Embryonic facial prominence (tissue), 1 donor: ENCODE measurements around the gene KCTD15.

Source experiments
- DNase-seq: peaks from one replicate; pipeline ENCODE4 v3.0.0-alpha.2; 2016; ENCODE audit errors: extremely low spot score

KCTD15 gene

GRCh38 chr19:33796164-33796875 lies at the start of gene KCTD15:
Gene KCTD15, plus strand, starts transcription at chr19:33796870. Its CDS starts 3,585 bp downstream, at chr19:33800455.
- peak; percentile 60 for DNase-seq

- no peak for DNase-seq
These were observed 49.4 kb upstream of the KCTD15 start for GRCh38 chr19:33747273-33747672.

- no peak for DNase-seq
These were observed 48.4 kb upstream of the KCTD15 start for GRCh38 chr19:33748231-33748630.

- no peak for DNase-seq
These were observed 47.7 kb upstream of the KCTD15 start for GRCh38 chr19:33749016-33749415.

GRCh38 chr19:33749619-33750175 lies 47.0 kb upstream of the KCTD15 start:
- DNase-seq = no peak

- no peak for DNase-seq
These were observed 45.9 kb upstream of the KCTD15 start for GRCh38 chr19:33750587-33751435.

GRCh38 chr19:33751436-33751770 lies 45.3 kb upstream of the KCTD15 start:
- no peak for DNase-seq

- DNase-seq = no peak
These were observed 44.5 kb upstream of the KCTD15 start for GRCh38 chr19:33752018-33752800.

- DNase-seq = no peak
These were observed 43.7 kb upstream of the KCTD15 start for GRCh38 chr19:33752945-33753344.

GRCh38 chr19:33754361-33754760 lies 42.3 kb upstream of the KCTD15 start:
- no peak for DNase-seq

- DNase-seq = no peak
These were observed 41.3 kb upstream of the KCTD15 start for GRCh38 chr19:33755099-33756035.

GRCh38 chr19:33756177-33756576 lies 40.5 kb upstream of the KCTD15 start:
- no peak for DNase-seq

GRCh38 chr19:33758541-33759013 lies 38.1 kb upstream of the KCTD15 start:
- DNase-seq = no peak

GRCh38 chr19:33759356-33759755 lies 37.3 kb upstream of the KCTD15 start:
- DNase-seq = no peak

GRCh38 chr19:33763633-33764371 lies 32.9 kb upstream of the KCTD15 start:
- DNase-seq = no peak

- DNase-seq = no peak
These were observed 30.0 kb upstream of the KCTD15 start for GRCh38 chr19:33766623-33767022.

GRCh38 chr19:33767898-33768413 lies 28.7 kb upstream of the KCTD15 start:
- DNase-seq = peak; percentile 35

- DNase-seq = no peak
These were observed 27.5 kb upstream of the KCTD15 start for GRCh38 chr19:33769208-33769607.

GRCh38 chr19:33770107-33770506 lies 26.6 kb upstream of the KCTD15 start:
- DNase-seq = no peak
